Suprapubic skin (tissue), 4 donors: ENCODE data around the gene HCFC2. TPM values are rescaled to one million over a fixed set of nuclear protein-coding genes. Genes with fewer than 3 reads are reported as not detected.
A peak's percentile ranks its signal among the peaks of the same experiment; 100 is the strongest.

Source experiments
- DNase-seq, 2 donors: peaks; one replicate each; pipeline ENCODE4 v3.0.0-alpha.2; 2019; ENCODE audit warnings: low spot score in 2 of 2
- H3K27ac ChIP-seq: fragments of 200-600 bp; sonication (generic); one replicate; pipeline ENCODE4 v1.5.1; 2019
- H3K27me3 ChIP-seq: fragments of 200-600 bp; sonication (generic); one replicate; pipeline ENCODE4 v1.5.1; 2019
- H3K36me3 ChIP-seq: fragments of 200-600 bp; sonication (generic); one replicate; pipeline ENCODE4 v1.5.1; 2019
- H3K4me1 ChIP-seq: fragments of 200-600 bp; sonication (generic); one replicate; pipeline ENCODE4 v1.5.1; 2019
- H3K4me3 ChIP-seq: fragments of 200-600 bp; sonication (generic); one replicate; pipeline ENCODE4 v1.5.1; 2019; ENCODE audit warnings: mild to moderate bottlenecking
- H3K9me3 ChIP-seq: fragments of 200-600 bp; sonication (generic); one replicate; pipeline ENCODE4 v1.5.1; 2019
- EP300 ChIP-seq: sonication (generic); formaldehyde crosslinking; IDR thresholded peaks from one replicate; pipeline ENCODE4 v1.6.1; 2017; ENCODE audit warnings: antibody characterized with exemption
- POLR2A ChIP-seq, 2 donors: fragments of 450-650 bp; IDR thresholded peaks; one replicate each; pipeline ENCODE4 v1.6.1; 2017; ENCODE audit warnings: antibody characterized with exemption in 2 of 2, mild to moderate bottlenecking in 2 of 2, moderate library complexity in 2 of 2
- POLR2AphosphoS5 ChIP-seq, 3 donors: sonication (generic); formaldehyde crosslinking; IDR thresholded peaks; one replicate each; pipeline ENCODE4 v1.6.1; 2017; ENCODE audit warnings: antibody characterized with exemption in 3 of 3
- WGBS: methylation state at CpG from one replicate; pipeline ENCODE4 v1.1.5; 2018; 5-methylcytosine and 5-hydroxymethylcytosine counted together
- total RNA-seq, 4 donors: library from RNA; depleted of rRNA; stranded (reverse); fragments of >200 nt; gene quantifications; one replicate each; pipeline ENCODE4 v1.1.0, GENCODE V29; 2016
- TF ChIP-seq, protein P1 (sequence below), 2 donors: fragments of 200-600 bp in 1 of 2; fragments of 450-650 bp in 1 of 2; sonication (generic) in 1 of 2; IDR thresholded peaks; one replicate each; pipeline ENCODE4 v1.5.1; 2016 to 2019; ENCODE audit warnings: antibody characterized with exemption in 2 of 2, mild to moderate bottlenecking in 1 of 2, moderate library complexity in 1 of 2

HCFC2 gene
- total RNA-seq, 4 donors from 2014 or later, result 16.9 to 28.1 (median 20.0) TPM

DNA sequence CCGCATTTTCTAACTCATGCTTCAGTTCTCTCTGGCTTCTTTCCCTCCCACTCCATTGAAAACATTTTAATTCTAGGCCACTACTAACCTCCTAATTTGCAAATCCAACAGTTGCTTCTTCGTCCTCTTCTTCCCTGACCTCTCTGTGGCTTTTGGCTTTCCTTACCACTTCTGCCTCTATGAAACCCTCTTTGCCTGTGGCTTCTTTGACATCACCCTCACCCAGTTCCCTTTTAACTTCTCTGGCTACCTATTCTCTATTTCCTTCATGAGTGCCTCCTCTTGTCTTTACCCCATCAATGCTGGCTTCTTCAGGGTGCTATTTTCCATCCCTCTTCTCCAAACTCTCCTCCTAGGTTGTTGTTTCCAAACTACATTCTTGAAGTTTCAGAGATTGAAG, 4.4 kb upstream of the HCFC2 start:
- Histone ChIP-seq H3K36me3 (no peaks in the 10 kb centered on the region), H3K9me3 (no peaks in the 10 kb centered on the region), H3K27me3 (no peaks in the 10 kb centered on the region), H3K4me3 (no peak overlapping the region), H3K4me1 (peaks cover 10% of the 10 kb centered on the region), H3K27ac (no peak overlapping the region)
- WGBS, result 68% methylated on average over 2 of the region's 2 CpGs
- DNase-seq, result no peak
- TF ChIP-seq EP300, result no peak
- TF ChIP-seq POLR2AphosphoS5 (IDR thresholded peaks at IDR 0.05), result no peak
- TF ChIP-seq POLR2A (IDR thresholded peaks at IDR 0.05), result no peak
- TF ChIP-seq, protein P1, sequence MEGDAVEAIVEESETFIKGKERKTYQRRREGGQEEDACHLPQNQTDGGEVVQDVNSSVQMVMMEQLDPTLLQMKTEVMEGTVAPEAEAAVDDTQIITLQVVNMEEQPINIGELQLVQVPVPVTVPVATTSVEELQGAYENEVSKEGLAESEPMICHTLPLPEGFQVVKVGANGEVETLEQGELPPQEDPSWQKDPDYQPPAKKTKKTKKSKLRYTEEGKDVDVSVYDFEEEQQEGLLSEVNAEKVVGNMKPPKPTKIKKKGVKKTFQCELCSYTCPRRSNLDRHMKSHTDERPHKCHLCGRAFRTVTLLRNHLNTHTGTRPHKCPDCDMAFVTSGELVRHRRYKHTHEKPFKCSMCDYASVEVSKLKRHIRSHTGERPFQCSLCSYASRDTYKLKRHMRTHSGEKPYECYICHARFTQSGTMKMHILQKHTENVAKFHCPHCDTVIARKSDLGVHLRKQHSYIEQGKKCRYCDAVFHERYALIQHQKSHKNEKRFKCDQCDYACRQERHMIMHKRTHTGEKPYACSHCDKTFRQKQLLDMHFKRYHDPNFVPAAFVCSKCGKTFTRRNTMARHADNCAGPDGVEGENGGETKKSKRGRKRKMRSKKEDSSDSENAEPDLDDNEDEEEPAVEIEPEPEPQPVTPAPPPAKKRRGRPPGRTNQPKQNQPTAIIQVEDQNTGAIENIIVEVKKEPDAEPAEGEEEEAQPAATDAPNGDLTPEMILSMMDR (IDR thresholded peaks at IDR 0.05), result no peak

DNA sequence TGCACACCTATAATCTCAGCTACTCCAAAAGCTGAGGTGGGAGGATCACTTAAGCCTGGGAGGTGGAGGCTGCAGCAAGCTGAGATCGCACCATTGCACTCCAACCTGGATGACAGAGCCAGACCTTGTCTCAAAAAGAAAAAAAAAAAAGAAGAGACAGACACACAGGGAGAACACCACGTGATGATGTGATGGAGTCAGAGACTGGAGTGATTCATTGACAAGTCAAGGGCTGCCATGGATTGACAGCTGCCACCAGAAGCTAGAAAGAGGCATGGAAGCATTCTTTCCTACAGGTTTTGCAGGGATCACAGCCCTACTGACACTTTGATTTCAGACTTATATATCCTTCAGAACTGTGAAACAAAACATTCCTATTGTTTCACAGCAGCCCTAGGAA, 3.5 kb upstream of the HCFC2 start:
- no peak overlapping the region for H3K27ac ChIP-seq
- peaks cover 19% of the 10 kb centered on the region for H3K4me1 ChIP-seq
- TF ChIP-seq EP300, result no peak
- TF ChIP-seq POLR2AphosphoS5 (IDR thresholded peaks at IDR 0.05), result no peak
- TF ChIP-seq, protein P1 (IDR thresholded peaks at IDR 0.05), result no peak
- TF ChIP-seq POLR2A (IDR thresholded peaks at IDR 0.05), result no peak

DNA sequence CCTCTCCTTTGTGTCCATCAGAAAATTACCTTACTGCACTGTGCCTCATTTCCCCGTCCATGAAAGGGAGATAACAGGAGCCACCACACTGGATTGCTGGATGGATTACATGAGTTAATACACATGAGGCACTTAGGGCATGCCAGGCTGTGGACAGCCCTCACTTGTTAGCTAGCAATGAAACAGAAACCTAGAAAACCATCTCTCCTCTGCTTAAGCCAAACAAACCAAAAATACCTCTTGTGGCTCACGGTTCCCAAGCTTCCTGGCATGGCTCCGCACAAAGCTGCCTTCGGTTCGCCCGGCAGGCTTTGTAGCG, 660 bp upstream of the HCFC2 start:
- Histone ChIP-seq H3K4me3 (peak overlapping the region; percentile 81), H3K9me3 (no peaks in the 10 kb centered on the region), H3K27ac (peak overlapping the region; percentile 79), H3K4me1 (peaks cover 36% of the 10 kb centered on the region), H3K36me3 (peaks cover 3% of the 10 kb centered on the region), H3K27me3 (no peaks in the 10 kb centered on the region)
- 3% methylated on average over 5 of the region's 7 CpGs for WGBS
- TF ChIP-seq POLR2AphosphoS5 (IDR thresholded peaks at IDR 0.05) (peak in 1 of 3 donors; percentile 5), POLR2A (IDR thresholded peaks at IDR 0.05) (no peak), EP300 (no peak)
- TF ChIP-seq, protein P1 (IDR thresholded peaks at IDR 0.05), result no peak
- DNase-seq, result no peak

More for the DNA sequence above, 3.5 kb upstream of the HCFC2 start:
- Histone ChIP-seq H3K36me3 (no peaks in the 10 kb centered on the region), H3K9me3 (no peaks in the 10 kb centered on the region), H3K27me3 (no peaks in the 10 kb centered on the region), H3K4me3 (no peak overlapping the region)
- 62% methylated on average over 2 of the region's 2 CpGs for WGBS
- DNase-seq, result no peak

DNA sequence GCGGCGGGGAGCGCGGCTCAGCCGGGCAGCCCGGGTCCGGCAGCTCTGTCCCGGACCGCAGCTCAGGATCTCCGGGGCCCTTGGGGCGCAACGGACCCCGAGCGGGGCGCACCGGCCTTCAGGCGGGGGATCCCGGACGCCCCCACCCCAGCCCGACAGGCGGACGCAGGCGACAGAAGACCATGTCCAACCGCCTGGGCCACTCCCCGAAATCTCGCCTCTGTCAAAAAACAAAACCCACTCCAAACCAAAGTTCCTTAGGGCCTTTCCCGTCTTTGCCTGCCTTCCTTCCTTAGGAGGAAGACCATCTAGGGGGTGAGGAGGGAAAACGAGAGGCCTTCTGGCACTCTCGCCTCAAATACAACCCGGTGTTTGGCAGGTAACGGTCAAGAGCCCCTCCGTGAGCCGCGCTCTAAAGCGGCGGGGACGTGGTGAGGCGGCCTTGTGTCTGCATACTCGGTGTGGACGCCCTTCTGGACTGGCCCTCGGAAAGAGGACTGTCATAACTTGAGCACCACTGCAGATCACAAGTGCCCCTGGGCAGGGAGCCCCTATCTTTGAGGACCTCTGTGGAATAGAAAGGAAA, 604 bp downstream of the HCFC2 start:
- under 1% methylated on average over 34 of the region's 41 CpGs for WGBS
- H3K27me3 ChIP-seq, result no peaks in the 10 kb centered on the region
- H3K36me3 ChIP-seq, result peaks cover 14% of the 10 kb centered on the region
- H3K9me3 ChIP-seq, result no peaks in the 10 kb centered on the region
- peak in 1 of 2 donors; percentile 60 for DNase-seq
- H3K4me3 ChIP-seq, result peak overlapping the region; percentile 81
- TF ChIP-seq POLR2AphosphoS5 (IDR thresholded peaks at IDR 0.05) (no peak), POLR2A (IDR thresholded peaks at IDR 0.05) (no peak), EP300 (no peak)
- TF ChIP-seq, protein P1 (IDR thresholded peaks at IDR 0.05), result no peak
- peak overlapping the region; percentile 79 for H3K27ac ChIP-seq
- peaks cover 36% of the 10 kb centered on the region for H3K4me1 ChIP-seq

DNA sequence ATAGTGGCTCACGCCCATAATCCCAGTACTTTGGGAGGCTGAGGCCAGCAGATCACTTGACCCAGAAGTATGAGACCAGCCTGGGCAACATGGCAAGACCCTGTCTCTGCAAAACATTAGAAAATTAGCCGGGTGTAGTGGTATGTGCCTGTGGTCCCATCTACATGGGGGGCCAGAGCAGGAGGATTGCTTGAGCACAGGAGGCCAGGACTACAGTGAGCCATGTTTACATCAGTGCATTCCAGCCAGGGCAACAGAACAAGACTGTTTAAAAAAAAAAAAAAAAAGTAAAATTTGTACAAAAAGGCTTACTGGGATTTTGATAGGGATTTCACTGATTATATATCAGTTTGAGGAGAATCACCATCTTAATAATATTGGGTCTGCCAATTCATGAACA, 7.8 kb downstream of the HCFC2 start:
- no peak for DNase-seq
- Histone ChIP-seq H3K27ac (no peak overlapping the region), H3K4me1 (peaks cover 9% of the 10 kb centered on the region), H3K27me3 (no peaks in the 10 kb centered on the region), H3K4me3 (no peak overlapping the region), H3K36me3 (peaks cover 35% of the 10 kb centered on the region), H3K9me3 (no peaks in the 10 kb centered on the region)
- no peak for TF ChIP-seq POLR2A (IDR thresholded peaks at IDR 0.05)
- TF ChIP-seq, protein P1 (IDR thresholded peaks at IDR 0.05), result no peak
- 98% methylated on average over 2 of the region's 2 CpGs for WGBS
